HEK293T (cell line): ENCODE results near the gene COMMD10.
"Not testable (repeated sequence)": the region's sequence is repeated elsewhere in the genome, so short reads cannot be mapped to it uniquely, and the experiment has no call there.

Experiments
- CTCF ChIA-PET: fragments of 350-600 bp; formaldehyde crosslinking; extraction: SDS; loops from one replicate; lab custom pipeline; 2021; ENCODE audit warnings: antibody characterized with exemption, inconsistent platforms; lab: Yijun Ruan, JAX
- POLR2A ChIA-PET: fragments of 350-600 bp; formaldehyde crosslinking; extraction: SDS; loops from one replicate; lab custom pipeline; 2020; ENCODE audit warnings: antibody characterized with exemption, inconsistent platforms; lab: Yijun Ruan, JAX
- DNase-seq: peaks from one replicate; pipeline ENCODE4 v3.0.0; 2012; ENCODE audit warnings: mixed read lengths; ENCODE audit errors: extremely low spot score
- ARNT ChIP-seq: fragments of 450-650 bp; IDR thresholded peaks from 2 replicates; pipeline ENCODE4 v1.6.1; 2017; ENCODE audit warnings: mild to moderate bottlenecking
- BHLHE40 ChIP-seq: fragments of 450-650 bp; IDR thresholded peaks from 2 replicates; pipeline ENCODE4 v1.6.1; 2016; ENCODE audit warnings: mild to moderate bottlenecking, moderate library complexity, borderline replicate concordance
- CTBP1 ChIP-seq: fragments of 450-650 bp; IDR thresholded peaks from 2 replicates; pipeline ENCODE4 v1.6.1; 2016; ENCODE audit warnings: borderline replicate concordance
- ELF4 ChIP-seq: fragments of 450-650 bp; IDR thresholded peaks from 2 replicates; pipeline ENCODE4 v1.6.1; 2017; ENCODE audit warnings: antibody characterized with exemption
- FOXA1 ChIP-seq: fragments of 450-650 bp; IDR thresholded peaks from 2 replicates; pipeline ENCODE4 v1.6.1; 2016; ENCODE audit warnings: mild to moderate bottlenecking
- FOXK2 ChIP-seq: fragments of 450-650 bp; IDR thresholded peaks from 2 replicates; pipeline ENCODE4 v1.6.1; 2016; ENCODE audit warnings: mild to moderate bottlenecking
- FOXM1 ChIP-seq: fragments of 450-650 bp; IDR thresholded peaks from 2 replicates; pipeline ENCODE4 v1.6.1; 2017; ENCODE audit warnings: mild to moderate bottlenecking, borderline replicate concordance
- HDGF ChIP-seq: fragments of 450-650 bp; IDR thresholded peaks from 2 replicates; pipeline ENCODE4 v1.6.1; 2017; ENCODE audit warnings: antibody characterized with exemption, borderline replicate concordance
- L3MBTL2 ChIP-seq: fragments of 450-650 bp; conservative IDR thresholded peaks from 2 replicates; pipeline ENCODE4 v1.6.1; 2016; ENCODE audit warnings: mild to moderate bottlenecking
- LEF1 ChIP-seq: fragments of 450-650 bp; IDR thresholded peaks from 2 replicates; pipeline ENCODE4 v1.6.1; 2017; ENCODE audit warnings: mild to moderate bottlenecking, borderline replicate concordance
- NFRKB ChIP-seq: fragments of 450-650 bp; IDR thresholded peaks from 2 replicates; pipeline ENCODE4 v1.6.1; 2016; ENCODE audit warnings: mild to moderate bottlenecking, moderate library complexity
- SP1 ChIP-seq: fragments of 450-650 bp; IDR thresholded peaks from 2 replicates; pipeline ENCODE4 v1.6.1; 2017
- SUZ12 ChIP-seq: fragments of 450-650 bp; IDR thresholded peaks from 2 replicates; pipeline ENCODE4 v1.6.1; 2016; ENCODE audit warnings: mild to moderate bottlenecking
- TARDBP ChIP-seq: fragments of 450-650 bp; IDR thresholded peaks from 2 replicates; pipeline ENCODE4 v1.6.1; 2016
- ZNF384 ChIP-seq: fragments of 450-650 bp; IDR thresholded peaks from 2 replicates; pipeline ENCODE4 v1.6.1; 2016
- TF ChIP-seq, protein P1 (sequence below): fragments of 450-650 bp; IDR thresholded peaks from 2 replicates; pipeline ENCODE4 v1.6.1; 2016

COMMD10 gene

DNA sequence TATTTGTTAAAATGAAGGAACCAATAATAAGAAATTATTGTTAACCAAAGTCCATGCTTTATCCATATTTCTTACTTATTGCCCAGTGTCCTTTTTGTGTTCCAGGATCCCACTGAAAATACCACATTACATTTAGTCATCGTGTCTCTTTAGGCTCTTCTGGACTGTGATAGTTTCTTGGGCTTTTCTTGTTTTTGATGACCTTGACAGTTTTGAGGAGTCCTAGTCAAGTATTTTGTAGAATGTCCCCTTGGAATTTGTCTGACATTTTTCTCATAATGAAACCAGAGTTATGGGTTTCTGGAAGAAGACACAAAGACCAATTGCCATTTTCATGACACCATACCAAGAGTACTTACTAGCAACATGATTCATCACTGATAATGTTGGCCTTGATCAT is 13.6 kb upstream of the COMMD10 start:
- no peak for TF ChIP-seq ARNT
- no peak for TF ChIP-seq ELF4
- no peak for TF ChIP-seq TARDBP
- TF ChIP-seq SP1 = no peak
- TF ChIP-seq, protein P1, sequence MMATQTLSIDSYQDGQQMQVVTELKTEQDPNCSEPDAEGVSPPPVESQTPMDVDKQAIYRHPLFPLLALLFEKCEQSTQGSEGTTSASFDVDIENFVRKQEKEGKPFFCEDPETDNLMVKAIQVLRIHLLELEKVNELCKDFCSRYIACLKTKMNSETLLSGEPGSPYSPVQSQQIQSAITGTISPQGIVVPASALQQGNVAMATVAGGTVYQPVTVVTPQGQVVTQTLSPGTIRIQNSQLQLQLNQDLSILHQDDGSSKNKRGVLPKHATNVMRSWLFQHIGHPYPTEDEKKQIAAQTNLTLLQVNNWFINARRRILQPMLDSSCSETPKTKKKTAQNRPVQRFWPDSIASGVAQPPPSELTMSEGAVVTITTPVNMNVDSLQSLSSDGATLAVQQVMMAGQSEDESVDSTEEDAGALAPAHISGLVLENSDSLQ = no peak
- no peak for TF ChIP-seq FOXM1
- TF ChIP-seq NFRKB = no peak
- TF ChIP-seq FOXK2 = no peak
- no peak for TF ChIP-seq SUZ12
- no peak for TF ChIP-seq L3MBTL2
- TF ChIP-seq LEF1 = no peak
- no peak for TF ChIP-seq CTBP1
- TF ChIP-seq HDGF = no peak
- TF ChIP-seq FOXA1 = no peak
- ChIA-PET CTCF (no interaction called here), POLR2A (no interaction called here)
- no peak for DNase-seq

DNA sequence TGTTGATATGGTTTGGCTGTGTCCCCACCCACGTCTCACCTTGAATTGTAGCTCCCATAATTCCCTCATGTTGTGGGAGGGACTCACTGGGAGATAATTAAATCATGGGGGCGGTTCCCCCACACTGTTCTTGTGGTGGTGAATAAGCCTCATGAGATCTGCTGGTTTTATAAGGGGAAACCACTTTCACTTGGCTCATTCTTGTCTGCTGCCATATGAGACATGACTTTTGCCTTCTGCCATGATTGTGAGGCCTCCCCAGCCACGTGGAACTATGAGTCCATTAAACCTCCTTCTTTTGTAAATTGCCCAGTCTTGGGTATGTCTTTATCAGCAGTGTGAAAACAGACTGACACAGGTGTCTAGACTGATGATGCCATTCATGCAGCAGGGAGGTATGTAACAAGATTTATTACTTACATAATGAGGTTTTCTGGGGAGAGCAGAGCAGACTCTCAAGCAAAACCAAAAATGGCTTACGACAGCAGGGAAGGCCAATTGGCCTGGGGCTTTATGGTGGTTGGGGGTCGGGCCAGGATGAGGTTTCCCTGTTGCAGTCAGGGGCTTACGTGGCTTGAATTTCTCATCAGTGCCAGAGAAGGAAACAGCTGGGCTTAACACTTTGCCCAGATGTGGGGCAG is 9.5 kb upstream of the COMMD10 start:
- POLR2A ChIA-PET = no interaction called here
- CTCF ChIA-PET = no interaction called here
- no peak for DNase-seq
- no peak for TF ChIP-seq FOXK2
- no peak for TF ChIP-seq ARNT
- 0 out of 2 replicates have a peak, but pooled peaks have one; percentile 31 for TF ChIP-seq L3MBTL2

DNA sequence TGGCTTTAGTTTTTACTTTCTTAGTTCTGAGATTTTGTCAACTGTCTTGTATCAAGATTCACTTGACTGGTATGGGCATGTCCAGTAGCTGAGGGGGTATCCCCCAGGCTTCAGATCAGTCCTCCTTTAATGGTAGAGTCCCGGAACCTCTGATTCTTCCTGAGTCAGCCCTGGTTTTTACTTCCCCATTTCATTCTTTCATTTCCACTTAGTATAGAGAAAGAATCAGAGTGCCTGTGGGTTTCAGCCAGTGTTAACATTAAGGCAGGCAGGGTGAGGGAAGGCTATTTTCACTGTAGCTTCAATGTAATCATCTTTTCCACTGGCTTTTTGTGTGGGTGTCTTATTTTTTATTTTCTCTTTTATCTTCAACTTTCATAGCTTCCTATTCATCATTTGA is 8.3 kb upstream of the COMMD10 start:
- ChIA-PET POLR2A (interaction anchor here (1.2 kb wide), 1 partner anchor 9 kb away, joined by 4 read pairs; no protein-coding TSS in a partner anchor), CTCF (no interaction called here)
- DNase-seq = no peak
- TF ChIP-seq FOXA1 (no peak), BHLHE40 (no peak), ARNT (no peak), HDGF (no peak)

DNA sequence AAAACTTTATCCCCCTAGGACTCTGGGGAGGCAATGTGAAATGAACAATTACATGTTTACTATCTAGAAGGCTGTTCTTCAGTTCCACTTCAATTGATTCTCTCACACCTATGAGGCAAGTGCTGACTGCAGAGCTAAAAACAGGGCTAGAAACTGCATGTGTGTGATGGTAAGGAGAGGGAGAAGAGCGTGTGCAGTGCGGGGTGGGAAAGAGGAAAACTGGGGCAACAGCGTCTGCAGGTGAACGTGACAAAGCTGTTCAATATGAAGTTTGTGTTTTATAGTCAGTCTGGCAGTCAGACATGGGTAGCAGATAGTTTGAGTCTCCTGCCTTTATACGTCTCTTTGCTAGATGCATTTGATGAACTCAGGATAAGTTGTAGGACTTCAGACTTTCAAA is 6.6 kb upstream of the COMMD10 start:
- CTCF ChIA-PET = no interaction called here
- DNase-seq = no peak
- TF ChIP-seq SUZ12 (no peak), BHLHE40 (no peak), FOXK2 (no peak), NFRKB (no peak), FOXA1 (no peak), SP1 (no peak), ELF4 (no peak)
- TF ChIP-seq, protein P1 = no peak
- POLR2A ChIA-PET = no interaction called here

DNA sequence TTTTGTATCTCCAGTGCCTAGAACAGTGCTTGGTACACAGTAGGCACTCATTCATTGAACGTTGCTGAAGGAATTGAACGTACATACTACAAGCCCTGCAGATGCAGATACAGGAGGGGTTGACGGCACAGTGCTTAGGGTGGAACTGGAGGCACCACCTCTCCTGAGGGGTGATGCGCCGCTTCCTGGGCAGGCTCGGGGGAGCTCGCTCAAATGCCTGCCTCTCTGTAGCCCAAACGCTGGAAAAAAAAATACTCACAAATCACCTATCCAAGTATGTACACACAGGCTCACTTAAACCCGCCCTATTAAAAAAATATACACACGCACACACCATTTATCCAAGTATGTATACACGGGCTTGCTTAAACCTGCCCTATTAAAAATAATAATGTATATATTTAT is 536 bp upstream of the COMMD10 start:
- peak; percentile 18 for DNase-seq
- ChIA-PET POLR2A (interaction anchor here (0.6 to 1.6 kb wide), 2 partner anchors 101 to 268 kb away, joined by 3 to 5 read pairs; partner anchors contain the start of gene CDO1), CTCF (interaction anchor here (0.6 kb wide), 1 partner anchor 445 kb away, joined by 3 read pairs; no protein-coding TSS in a partner anchor)
- TF ChIP-seq TARDBP (no peak), ZNF384 (no peak), ELF4 (no peak), FOXK2 (no peak), ARNT (no peak), LEF1 (no peak), FOXA1 (no peak), L3MBTL2 (no peak), CTBP1 (no peak), NFRKB (no peak), BHLHE40 (no peak), SUZ12 (no peak), SP1 (no peak), FOXM1 (no peak)
- TF ChIP-seq, protein P1 = no peak

DNA sequence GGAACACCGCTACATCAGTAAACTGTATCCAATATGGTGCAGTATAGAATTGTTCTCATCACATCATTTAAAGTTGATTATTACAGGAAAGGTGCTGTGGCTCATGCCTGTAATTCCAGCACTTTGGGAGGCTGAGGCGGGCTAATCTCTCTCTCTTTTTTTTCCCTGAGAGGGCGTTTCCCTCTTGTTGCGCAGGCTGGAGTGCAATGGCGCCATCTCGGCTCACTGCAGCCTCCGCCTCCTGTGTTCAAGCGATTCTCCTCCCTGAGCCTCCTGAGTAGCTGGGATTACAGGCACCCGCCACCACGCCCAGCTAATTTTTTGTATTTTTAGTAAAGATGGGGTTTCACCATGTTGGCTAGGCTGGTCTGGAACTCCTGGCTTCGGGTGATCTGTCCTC is 1.5 kb downstream of the COMMD10 start:
- CTCF ChIA-PET, DNase-seq: not testable (repeated sequence)
- POLR2A ChIA-PET = interaction anchor here (0.9 kb wide), 1 partner anchor 10 kb away, joined by 4 read pairs; no protein-coding TSS in a partner anchor

DNA sequence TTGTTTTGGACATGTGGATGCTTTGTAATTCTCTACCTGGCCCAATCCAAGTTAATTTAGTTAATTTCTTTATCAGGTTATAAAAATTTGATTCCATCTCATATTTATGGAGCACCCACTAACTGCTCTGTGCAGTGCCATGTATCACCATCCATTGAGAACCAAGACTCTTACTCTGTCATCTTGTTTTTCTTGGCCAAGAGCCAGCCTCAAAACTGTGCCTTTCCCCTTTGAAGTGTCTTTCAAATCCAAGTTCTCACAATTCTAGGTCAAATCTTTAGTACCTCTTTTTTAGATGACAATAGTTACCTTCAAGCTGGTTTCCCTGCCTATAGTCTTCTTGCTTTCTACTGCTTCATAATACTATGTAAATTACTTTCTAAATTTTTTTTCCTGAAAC is 3.2 kb downstream of the COMMD10 start:
- ChIA-PET CTCF (no interaction called here), POLR2A (no interaction called here)
- no peak for DNase-seq
- TF ChIP-seq L3MBTL2 (no peak), NFRKB (no peak), ZNF384 (no peak), FOXA1 (no peak), ELF4 (no peak), CTBP1 (no peak), ARNT (no peak), FOXM1 (no peak), HDGF (no peak), BHLHE40 (no peak), SUZ12 (no peak), TARDBP (no peak), LEF1 (no peak), FOXK2 (no peak), SP1 (no peak)
- TF ChIP-seq, protein P1 = no peak
